Endothelial cell of umbilical vein (primary cell): ENCODE data around the gene MELTF. TPM values are rescaled to one million over a fixed set of nuclear protein-coding genes. Genes with fewer than 3 reads are reported as not detected.

Experiments
- BruUV-seq: library from RNA; stranded (reverse); fragments of 400-500 nt; replicated peaks from 2 replicates; lab custom pipeline; 2021; lab: Mats Ljungman, UMichigan
- CTCF ChIA-PET: fragments of 300-600, 350-600 bp; sonication (Branson Sonifier 250); formaldehyde crosslinking; loops from one replicate; lab custom pipeline; 2021; ENCODE audit warnings: antibody characterized with exemption, inconsistent platforms; lab: Charles Lee
- POLR2A ChIA-PET: fragments of 300-600, 350-600 bp; sonication (Branson Sonifier 250); formaldehyde crosslinking; loops from one replicate; lab custom pipeline; 2021; ENCODE audit warnings: antibody characterized with exemption, inconsistent platforms; lab: Charles Lee
- DNase-seq: peaks from one replicate; pipeline ENCODE4 v3.0.0-alpha.2; 2011; ENCODE audit warnings: low read depth, low spot score
- FAIRE-seq: peaks from 2 replicates; lab custom pipeline; 2011; peaks lifted over from hg19 to GRCh38; lab: Jason Lieb, UNC
- H2AFZ ChIP-seq: 2 replicates; pipeline ENCODE4 v1.6.0; 2012; ENCODE audit warnings: low read depth, low read length, control low read depth, inconsistent platforms
- H3K27ac ChIP-seq: 2 replicates; pipeline ENCODE4 v1.5.1; 2011; ENCODE audit warnings: low read depth, mild to moderate bottlenecking, control low read depth, low read length, moderate library complexity; ENCODE audit not compliant: insufficient read depth
- H3K27me3 ChIP-seq, 2 experiments: 2 replicates each; pipeline versions ENCODE4 v1.6.0 to v1.6.1; 2011; ENCODE audit warnings: low read length in 2 of 2, mixed read lengths in 1 of 2; ENCODE audit not compliant: control insufficient read depth in 2 of 2, insufficient read depth in 2 of 2
- H3K36me3 ChIP-seq, 2 experiments: 2 replicates in 1 of 2; 3 replicates in 1 of 2; pipeline ENCODE4 v1.5.1; 2011; ENCODE audit warnings: low read length in 2 of 2, mild to moderate bottlenecking in 1 of 2, moderate library complexity in 1 of 2; ENCODE audit not compliant: control insufficient read depth in 2 of 2, insufficient read depth in 2 of 2; ENCODE audit errors: extremely low read depth in 1 of 2
- H3K4me1 ChIP-seq: 3 replicates; pipeline ENCODE4 v1.5.1; 2011; ENCODE audit warnings: mild to moderate bottlenecking, low read length; ENCODE audit not compliant: control insufficient read depth, insufficient read depth; ENCODE audit errors: extremely low read depth
- H3K4me2 ChIP-seq: 2 replicates; pipeline ENCODE4 v1.6.1; 2011; ENCODE audit warnings: low read length, control low read depth, mixed read lengths; ENCODE audit not compliant: insufficient read depth
- H3K4me3 ChIP-seq, 3 experiments: fragments of 200-600 bp in 1 of 3; sonication (generic), shearing (Covaris generic) in 1 of 3; replicated peaks in 1 of 3; 2 replicates each; pipeline ENCODE4 v1.5.1; 2011 to 2016; ENCODE audit warnings: control low read depth in 3 of 3, low read length in 3 of 3, mild to moderate bottlenecking in 2 of 3, inconsistent platforms in 1 of 3, low read depth in 1 of 3, moderate library complexity in 1 of 3; ENCODE audit not compliant: insufficient read depth in 1 of 3
- H3K79me2 ChIP-seq: 2 replicates; pipeline ENCODE4 v1.6.0; 2012; ENCODE audit warnings: low read length, inconsistent platforms; ENCODE audit not compliant: control insufficient read depth, insufficient read depth
- H3K9ac ChIP-seq: replicated peaks from 2 replicates; pipeline ENCODE3; 2011; ENCODE audit warnings: low read length, control low read depth; ENCODE audit not compliant: insufficient read depth; ENCODE audit errors: extremely low read depth
- H3K9me1 ChIP-seq: replicated peaks from 3 replicates; pipeline ENCODE4 v1.6.0; 2011; ENCODE audit warnings: mild to moderate bottlenecking, low read length; ENCODE audit not compliant: control insufficient read depth, insufficient read depth; ENCODE audit errors: extremely low read depth
- H3K9me3 ChIP-seq: replicated peaks from 2 replicates; pipeline ENCODE4 v1.5.1; 2012; ENCODE audit warnings: low read length, inconsistent platforms; ENCODE audit not compliant: control insufficient read depth, insufficient read depth
- H4K20me1 ChIP-seq: replicated peaks from 2 replicates; pipeline ENCODE3; 2011; ENCODE audit warnings: mild to moderate bottlenecking, low read length; ENCODE audit not compliant: control insufficient read depth, insufficient read depth; ENCODE audit errors: extremely low read depth
- CTCF ChIP-seq, 2 donors: IDR thresholded peaks; 1 replicate in 1 of 2; 2 replicates in 1 of 2; pipeline ENCODE4 v1.5.1; 2011; ENCODE audit warnings: low read length in 2 of 2, mild to moderate bottlenecking in 2 of 2, moderate library complexity in 2 of 2, control low read depth in 1 of 2, inconsistent platforms in 1 of 2, low read depth in 1 of 2; ENCODE audit not compliant: insufficient read depth in 1 of 2; ENCODE audit errors: extremely low read depth in 1 of 2
- EZH2 ChIP-seq: IDR thresholded peaks from 2 replicates; pipeline ENCODE4 v1.6.1; 2012; ENCODE audit warnings: borderline replicate concordance, low read depth, mild to moderate bottlenecking, moderate library complexity, low read length, inconsistent platforms; ENCODE audit not compliant: severe bottlenecking
- FOS ChIP-seq: IDR thresholded peaks from 2 replicates; pipeline ENCODE4 v1.6.1; 2011; ENCODE audit warnings: mild to moderate bottlenecking, low read length, moderate library complexity, borderline replicate concordance; ENCODE audit not compliant: insufficient read depth
- GATA2 ChIP-seq: IDR thresholded peaks from 2 replicates; pipeline ENCODE4 v1.7.0; 2011; ENCODE audit warnings: low read depth, mild to moderate bottlenecking, moderate library complexity, mixed read lengths, low read length; ENCODE audit not compliant: insufficient read length, insufficient read depth
- JUN ChIP-seq: IDR thresholded peaks from 2 replicates; pipeline ENCODE4 v1.6.1; 2011; ENCODE audit warnings: borderline replicate concordance, low read depth; ENCODE audit not compliant: insufficient read length, insufficient read depth
- MAX ChIP-seq: IDR thresholded peaks from 2 replicates; pipeline ENCODE4 v1.6.1; 2011; ENCODE audit not compliant: insufficient read depth, insufficient read length
- MYC ChIP-seq: IDR thresholded peaks from one replicate; pipeline ENCODE4 v1.6.1; 2011; ENCODE audit warnings: mild to moderate bottlenecking, low read depth, low read length
- POLR2AphosphoS5 ChIP-seq: IDR thresholded peaks from 2 replicates; pipeline ENCODE4 v1.6.1; 2012; ENCODE audit warnings: low read depth, mild to moderate bottlenecking, control low read depth, low read length, moderate library complexity; ENCODE audit not compliant: insufficient read depth
- dilution Hi-C: fragments of 300-500 bp; cut with MboI; formaldehyde crosslinking; loops from one replicate; pipeline ENCODE4 v1.15.0; 2019; ENCODE audit warnings: low sequenced_read_pairs; ENCODE audit not compliant: extremely low pct_ligation_motif_present
- intact Hi-C: fragments of 100-400 bp; cut with micrococcal nuclease; formaldehyde crosslinking; loops from one replicate; pipeline ENCODE4 v1.10.0; 2022
- polyA plus RNA-seq, 4 experiments: library from polyadenylated mRNA; depleted of rRNA in 3 of 4; stranded (reverse) in 3 of 4; unstranded in 1 of 4; fragments of >200 nt; gene quantifications; 2 replicates each; pipeline versions ENCODE4 v1.2.1 to v1.2.3, GENCODE V29; 2011 to 2012; ENCODE audit warnings: missing spikeins in 1 of 4
- total RNA-seq: library from RNA; stranded (reverse); gene quantifications from 2 replicates; pipeline ENCODE4 v1.2.3, GENCODE V29; 2021

The MELTF gene
- total and polyA plus RNA-seq, 2 donors (not counting 3 experiments of a cell fraction or from before 2014, with no cell fraction given), result 0.59 to 2.3 TPM

DNA sequence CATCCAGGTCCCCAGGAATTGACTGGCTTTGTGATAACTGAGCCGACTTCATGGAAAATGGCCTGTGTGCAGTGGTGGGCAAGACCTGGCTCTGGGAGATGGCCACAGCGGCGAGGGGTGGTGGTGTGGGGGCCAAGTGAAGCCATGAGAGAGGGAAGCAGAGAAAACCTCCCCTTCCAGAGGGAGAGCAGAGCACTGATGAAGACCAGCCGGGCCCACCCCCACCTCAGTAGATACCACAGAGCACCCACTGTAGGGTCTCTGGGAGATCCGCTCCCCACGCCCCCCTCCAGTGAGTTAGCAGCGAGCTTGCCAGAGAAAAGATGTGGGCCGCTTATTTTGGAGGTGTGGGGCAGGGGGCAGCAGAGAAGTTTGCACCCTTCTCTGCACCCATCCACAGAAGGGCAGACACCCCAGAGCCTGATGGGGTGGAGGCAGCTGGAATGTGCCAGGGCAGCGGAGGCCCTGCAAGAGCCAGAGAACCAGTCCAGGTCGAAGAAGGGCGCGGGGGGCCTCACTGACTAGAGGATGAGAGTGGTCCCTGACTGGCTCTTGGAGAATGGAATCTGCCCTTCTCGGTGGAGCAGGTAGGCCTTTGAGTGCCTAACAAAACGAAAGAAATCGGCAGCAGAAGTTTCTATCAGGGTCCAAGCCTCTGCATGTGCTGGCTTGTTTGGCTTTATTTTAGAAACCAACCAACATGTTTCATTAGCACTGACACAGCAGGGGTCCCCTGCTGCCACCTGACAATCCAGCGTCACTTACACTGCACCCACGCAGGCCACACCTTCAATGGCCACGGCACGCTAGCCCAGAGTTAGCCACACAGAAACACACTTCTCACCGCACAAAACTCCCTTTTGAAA, 28.3 kb downstream of the MELTF start:
- DNase-seq (no peak), FAIRE-seq (no peak)
- H3K4me1 ChIP-seq, result peaks cover 2% of the 10 kb centered on the region
- H3K27ac ChIP-seq, result no peak overlapping the region
- intact Hi-C loops (loop anchor here (10.0 kb wide), 1 partner anchor 513 kb away; no protein-coding TSS in a partner anchor), dilution Hi-C loops (no loop called here)
- POLR2A ChIA-PET, result no interaction called here
- BruUV-seq, result no TSS peak
- no peaks in the 10 kb centered on the region for H3K9me3 ChIP-seq
- CTCF ChIA-PET, result interaction anchor here (1.9 to 4.6 kb wide), 2 partner anchors 29 to 186 kb away, joined by 5 to 40 read pairs; partner anchors contain the start of gene MELTF
- H3K9me1 ChIP-seq, result no peaks in the 10 kb centered on the region
- H2AFZ ChIP-seq, result no peak overlapping the region
- H3K9ac ChIP-seq, result no peak overlapping the region
- H3K27me3 ChIP-seq, result no peaks in the 10 kb centered on the region
- H3K36me3 ChIP-seq, result no peaks in the 10 kb centered on the region
- H3K79me2 ChIP-seq, result no peaks in the 10 kb centered on the region
- H3K4me3 ChIP-seq, result no peak overlapping the region
- TF ChIP-seq CTCF (IDR thresholded peaks at IDR 0.05; ENCODE audit: extremely low read depth in 1 of 2, insufficient read depth in 1 of 2, low read depth in 1 of 2, low read length in 2 of 2) (no peak), GATA2 (no peak), FOS (no peak), JUN (no peak), MAX (no peak), POLR2AphosphoS5 (no peak), EZH2 (no peak), MYC (no peak)
- H3K4me2 ChIP-seq, result no peak overlapping the region
- H4K20me1 ChIP-seq, result no peaks in the 10 kb centered on the region
